Esophagus muscularis mucosa (tissue), 4 donors: ENCODE results near the gene OTX2.

ENCODE experiments used
- EP300 ChIP-seq: sonication (generic); formaldehyde crosslinking; IDR thresholded peaks from one replicate; pipeline ENCODE4 v1.6.1; 2017; ENCODE audit warnings: antibody characterized with exemption
- POLR2A ChIP-seq: fragments of 450-650 bp; IDR thresholded peaks from one replicate; pipeline ENCODE4 v1.6.1; 2017; ENCODE audit warnings: antibody characterized with exemption, moderate library complexity, mild to moderate bottlenecking, low read depth
- POLR2AphosphoS5 ChIP-seq, 2 donors: sonication (generic); formaldehyde crosslinking; IDR thresholded peaks; one replicate each; pipeline ENCODE4 v1.6.1; 2017; ENCODE audit warnings: antibody characterized with exemption in 2 of 2
- TF ChIP-seq, protein P1 (sequence below), 3 experiments: fragments of 200-600 bp in 2 of 3; fragments of 450-650 bp in 1 of 3; sonication (generic) in 2 of 3; IDR thresholded peaks; one replicate each; pipeline ENCODE4 v1.5.1; 2017 to 2019; ENCODE audit warnings: antibody characterized with exemption in 3 of 3, mild to moderate bottlenecking in 2 of 3, moderate library complexity in 1 of 3

DNA sequence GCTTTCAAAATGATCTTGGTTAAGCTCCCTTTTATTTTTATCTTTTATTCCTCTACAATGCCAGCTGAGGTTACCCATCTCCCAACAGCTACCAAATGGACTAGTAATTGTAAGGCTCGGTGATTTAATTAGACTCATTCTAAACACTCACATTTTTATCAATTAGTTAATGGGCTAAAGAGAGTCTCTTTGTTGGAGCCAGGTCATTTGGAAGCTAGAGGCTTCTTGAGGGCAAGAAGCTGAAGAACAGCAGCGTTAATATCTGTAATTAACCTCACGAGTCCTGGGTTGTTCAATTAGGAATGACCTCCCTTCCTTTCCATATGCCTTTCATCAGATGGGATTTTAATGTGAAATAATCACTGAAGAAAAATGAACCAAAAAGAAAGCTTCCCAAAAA is 56.9 kb downstream of the OTX2 start:
- no peak for TF ChIP-seq POLR2A
- TF ChIP-seq, protein P1, sequence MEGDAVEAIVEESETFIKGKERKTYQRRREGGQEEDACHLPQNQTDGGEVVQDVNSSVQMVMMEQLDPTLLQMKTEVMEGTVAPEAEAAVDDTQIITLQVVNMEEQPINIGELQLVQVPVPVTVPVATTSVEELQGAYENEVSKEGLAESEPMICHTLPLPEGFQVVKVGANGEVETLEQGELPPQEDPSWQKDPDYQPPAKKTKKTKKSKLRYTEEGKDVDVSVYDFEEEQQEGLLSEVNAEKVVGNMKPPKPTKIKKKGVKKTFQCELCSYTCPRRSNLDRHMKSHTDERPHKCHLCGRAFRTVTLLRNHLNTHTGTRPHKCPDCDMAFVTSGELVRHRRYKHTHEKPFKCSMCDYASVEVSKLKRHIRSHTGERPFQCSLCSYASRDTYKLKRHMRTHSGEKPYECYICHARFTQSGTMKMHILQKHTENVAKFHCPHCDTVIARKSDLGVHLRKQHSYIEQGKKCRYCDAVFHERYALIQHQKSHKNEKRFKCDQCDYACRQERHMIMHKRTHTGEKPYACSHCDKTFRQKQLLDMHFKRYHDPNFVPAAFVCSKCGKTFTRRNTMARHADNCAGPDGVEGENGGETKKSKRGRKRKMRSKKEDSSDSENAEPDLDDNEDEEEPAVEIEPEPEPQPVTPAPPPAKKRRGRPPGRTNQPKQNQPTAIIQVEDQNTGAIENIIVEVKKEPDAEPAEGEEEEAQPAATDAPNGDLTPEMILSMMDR (IDR thresholded peaks at IDR 0.05) = no peak
- TF ChIP-seq POLR2AphosphoS5 (IDR thresholded peaks at IDR 0.05) = no peak
- no peak for TF ChIP-seq EP300
